ENCODE data around the gene PPP1R36. TPM values are rescaled to one million over a fixed set of nuclear protein-coding genes. Genes with fewer than 3 reads are reported as not detected.
"Not testable (repeated sequence)": the region's sequence is repeated elsewhere in the genome, so short reads cannot be mapped to it uniquely, and the experiment has no call there.

PPP1R36 gene
- polyA plus RNA-seq, 3 donors, result 0.38 TPM; not detected in 2

GRCh38 chr14:64569138-64569631, 19.4 kb downstream of the PPP1R36 start:
- Mint-ChIP-seq H3K9me3 (peaks cover 0 to 3% (median 0%) of the 10 kb centered on the region in 7 donors), H3K36me3 (no peaks in the 10 kb centered on the region), H3K4me1 (peaks cover 6% of the 10 kb centered on the region), H3K27ac (no peak overlapping the region), H3K27me3 (ENCODE audit: low read depth in 3 of 3) (peaks cover 3 to 6% (median 4%) of the 10 kb centered on the region in 3 donors), H3K4me3 (no peak overlapping the region)
- 100% methylated on average over 1 of the region's 3 CpGs for WGBS (ENCODE audit: insufficient coverage)
- Histone ChIP-seq H3K9ac (ENCODE audit: insufficient read depth, low read length, poor library complexity, severe bottlenecking) (no peak overlapping the region), H3K4me1 (ENCODE audit: control insufficient read depth in 1 of 2, insufficient read depth in 2 of 2, low read length in 2 of 2) (no peaks in the 10 kb centered on the region), H3K79me2 (ENCODE audit: insufficient read depth, low read length) (no peaks in the 10 kb centered on the region), H3K9me3 (replicated peaks in 1 of 2; ENCODE audit: control insufficient read depth in 1 of 2, insufficient read depth in 1 of 2, low read length in 2 of 2) (no peaks in the 10 kb centered on the region), H2AFZ (ENCODE audit: insufficient read depth, low read depth, low read length, poor library complexity, severe bottlenecking) (no peak overlapping the region), H3K36me3 (replicated peaks in 1 of 2; ENCODE audit: control insufficient read depth in 1 of 2, insufficient read depth in 2 of 2, low read length in 2 of 2) (no peaks in the 10 kb centered on the region), H4K20me1 (ENCODE audit: insufficient read depth, low read length) (no peaks in the 10 kb centered on the region), H3K27ac (ENCODE audit: low read depth in 1 of 2, low read length in 2 of 2) (no peak overlapping the region), H3K27me3 (ENCODE audit: control insufficient read depth in 2 of 2, insufficient read depth in 2 of 2, low read length in 2 of 2) (no peaks in the 10 kb centered on the region), H3K4me3 (replicated peaks in 1 of 3; ENCODE audit: low read depth in 2 of 3, low read length in 3 of 3) (no peak overlapping the region), H3K4me2 (replicated peaks; ENCODE audit: extremely low read depth, low read length, poor library complexity, severe bottlenecking) (no peak overlapping the region)
- intact Hi-C loops (cut with micrococcal nuclease), result no loop called here
- TF ChIP-seq CTCF (IDR thresholded peaks at IDR 0.05), result no peak
- DNase-seq, result no peak

GRCh38 chr14:64569646-64570045, 19.9 kb downstream of the PPP1R36 start:
- H4K20me1 ChIP-seq (ENCODE audit: insufficient read depth, low read length); H3K27me3 Mint-ChIP-seq (ENCODE audit: low read depth in 3 of 3); H3K36me3 Mint-ChIP-seq; intact Hi-C loops (cut with micrococcal nuclease); H3K4me1 Mint-ChIP-seq; H3K27ac ChIP-seq (ENCODE audit: low read depth in 1 of 2, low read length in 2 of 2); H3K9ac ChIP-seq (ENCODE audit: insufficient read depth, low read length, poor library complexity, severe bottlenecking); H3K4me1 ChIP-seq (ENCODE audit: control insufficient read depth in 1 of 2, insufficient read depth in 2 of 2, low read length in 2 of 2); H3K79me2 ChIP-seq (ENCODE audit: insufficient read depth, low read length); H3K4me3 Mint-ChIP-seq; H3K4me3 ChIP-seq (replicated peaks in 1 of 3; ENCODE audit: low read depth in 2 of 3, low read length in 3 of 3); H3K36me3 ChIP-seq (replicated peaks in 1 of 2; ENCODE audit: control insufficient read depth in 1 of 2, insufficient read depth in 2 of 2, low read length in 2 of 2); H3K27me3 ChIP-seq (ENCODE audit: control insufficient read depth in 2 of 2, insufficient read depth in 2 of 2, low read length in 2 of 2); H3K9me3 ChIP-seq (replicated peaks in 1 of 2; ENCODE audit: control insufficient read depth in 1 of 2, insufficient read depth in 1 of 2, low read length in 2 of 2); H2AFZ ChIP-seq (ENCODE audit: insufficient read depth, low read depth, low read length, poor library complexity, severe bottlenecking); H3K9me3 Mint-ChIP-seq; H3K4me2 ChIP-seq (replicated peaks; ENCODE audit: extremely low read depth, low read length, poor library complexity, severe bottlenecking); DNase-seq; H3K27ac Mint-ChIP-seq: not testable (repeated sequence)
- no CpG with 5 or more reads among the region's 7 CpGs for WGBS (ENCODE audit: insufficient coverage)
